ENCODE data around the gene MLN.

The MLN gene

DNA sequence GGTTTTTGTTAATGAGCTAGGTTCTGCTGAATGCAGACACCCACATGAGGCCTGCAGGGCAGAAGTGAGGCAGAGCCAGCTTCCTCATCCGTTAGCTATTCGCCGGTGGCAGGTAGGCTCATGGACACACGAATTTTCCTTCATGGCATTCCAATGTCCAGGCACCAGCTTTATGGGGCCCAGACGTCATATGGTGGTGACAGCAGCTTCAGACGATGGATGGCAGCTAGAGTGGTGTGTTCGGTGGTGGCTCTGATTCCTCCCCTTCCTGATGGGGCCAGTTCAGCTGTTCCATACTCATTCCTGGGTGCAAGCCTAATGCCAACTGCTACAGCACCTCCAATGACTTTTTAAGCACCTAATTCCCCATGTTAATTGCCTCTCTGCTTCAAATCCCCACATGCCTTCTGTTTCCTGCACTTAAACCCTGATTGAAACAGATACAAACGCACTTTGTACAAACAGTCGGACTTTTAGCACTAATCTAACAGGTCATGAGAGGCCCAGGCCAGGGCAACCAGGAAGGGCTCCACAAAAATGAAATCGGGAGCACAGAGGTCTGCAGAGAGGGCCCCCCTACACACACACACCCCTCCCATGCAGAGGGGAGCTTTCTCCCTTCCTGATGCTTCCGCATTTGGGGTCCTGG, 35.7 kb upstream of the MLN start:
- Histone ChIP-seq H3K79me2 (ENCODE audit: insufficient read depth, low read length) (no peaks in the 10 kb centered on the region), H3K36me3 (ENCODE audit: insufficient read depth, low read length) (no peaks in the 10 kb centered on the region), H3K9me2 (ENCODE audit: low read depth, low read length) (no peaks in the 10 kb centered on the region), H3K9me3 (ENCODE audit: low read length) (no peaks in the 10 kb centered on the region), H3K27me3 (ENCODE audit: insufficient read depth, low read length) (0 out of 2 replicates have a peak, but pooled peaks cover 3% of the 10 kb centered on the region), H3F3A (ENCODE audit: insufficient read depth, low read length) (no peaks in the 10 kb centered on the region), H3K4me2 (ENCODE audit: low read length) (no peak overlapping the region), H3K4me3 (ENCODE audit: low read depth, low read length, poor library complexity, severe bottlenecking) (no peak overlapping the region), H3K9ac (ENCODE audit: low read length) (no peak overlapping the region), H3K27ac (ENCODE audit: low read depth, low read length, poor library complexity, severe bottlenecking) (no peak overlapping the region), H3K4me1 (ENCODE audit: insufficient read depth, low read length, severe bottlenecking) (no peaks in the 10 kb centered on the region), H4K20me1 (ENCODE audit: insufficient read depth, low read length) (no peaks in the 10 kb centered on the region), H2AFZ (ENCODE audit: low read length) (no peak overlapping the region)
- TF ChIP-seq, protein P1, sequence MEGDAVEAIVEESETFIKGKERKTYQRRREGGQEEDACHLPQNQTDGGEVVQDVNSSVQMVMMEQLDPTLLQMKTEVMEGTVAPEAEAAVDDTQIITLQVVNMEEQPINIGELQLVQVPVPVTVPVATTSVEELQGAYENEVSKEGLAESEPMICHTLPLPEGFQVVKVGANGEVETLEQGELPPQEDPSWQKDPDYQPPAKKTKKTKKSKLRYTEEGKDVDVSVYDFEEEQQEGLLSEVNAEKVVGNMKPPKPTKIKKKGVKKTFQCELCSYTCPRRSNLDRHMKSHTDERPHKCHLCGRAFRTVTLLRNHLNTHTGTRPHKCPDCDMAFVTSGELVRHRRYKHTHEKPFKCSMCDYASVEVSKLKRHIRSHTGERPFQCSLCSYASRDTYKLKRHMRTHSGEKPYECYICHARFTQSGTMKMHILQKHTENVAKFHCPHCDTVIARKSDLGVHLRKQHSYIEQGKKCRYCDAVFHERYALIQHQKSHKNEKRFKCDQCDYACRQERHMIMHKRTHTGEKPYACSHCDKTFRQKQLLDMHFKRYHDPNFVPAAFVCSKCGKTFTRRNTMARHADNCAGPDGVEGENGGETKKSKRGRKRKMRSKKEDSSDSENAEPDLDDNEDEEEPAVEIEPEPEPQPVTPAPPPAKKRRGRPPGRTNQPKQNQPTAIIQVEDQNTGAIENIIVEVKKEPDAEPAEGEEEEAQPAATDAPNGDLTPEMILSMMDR (IDR thresholded peaks at IDR 0.05; ENCODE audit: low read length), result no peak
- no peak for TF ChIP-seq EZH2 (IDR thresholded peaks at IDR 0.05; ENCODE audit: borderline replicate concordance, low read length)

DNA sequence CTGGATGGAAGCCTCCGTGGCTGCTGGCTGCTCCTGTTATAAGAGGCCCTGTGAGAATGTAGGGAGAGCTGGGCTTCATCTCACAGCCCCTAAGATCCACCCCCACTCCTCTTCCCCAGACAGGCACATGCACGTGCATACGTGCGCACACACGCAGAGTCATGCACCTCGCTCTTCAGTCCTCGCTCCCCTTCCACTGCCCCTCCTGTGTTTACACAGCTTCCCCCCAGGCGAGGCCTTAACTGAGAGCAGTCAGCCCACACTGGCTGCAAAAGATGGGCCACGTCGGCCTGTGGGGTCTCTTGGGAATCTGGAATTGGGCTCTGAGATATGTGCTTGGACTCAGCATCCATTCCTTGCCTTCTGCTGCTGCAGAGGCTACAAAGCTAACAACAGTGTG, 35.2 kb upstream of the MLN start:
- no peak overlapping the region for H3K27ac ChIP-seq (ENCODE audit: low read depth, low read length, poor library complexity, severe bottlenecking)

DNA sequence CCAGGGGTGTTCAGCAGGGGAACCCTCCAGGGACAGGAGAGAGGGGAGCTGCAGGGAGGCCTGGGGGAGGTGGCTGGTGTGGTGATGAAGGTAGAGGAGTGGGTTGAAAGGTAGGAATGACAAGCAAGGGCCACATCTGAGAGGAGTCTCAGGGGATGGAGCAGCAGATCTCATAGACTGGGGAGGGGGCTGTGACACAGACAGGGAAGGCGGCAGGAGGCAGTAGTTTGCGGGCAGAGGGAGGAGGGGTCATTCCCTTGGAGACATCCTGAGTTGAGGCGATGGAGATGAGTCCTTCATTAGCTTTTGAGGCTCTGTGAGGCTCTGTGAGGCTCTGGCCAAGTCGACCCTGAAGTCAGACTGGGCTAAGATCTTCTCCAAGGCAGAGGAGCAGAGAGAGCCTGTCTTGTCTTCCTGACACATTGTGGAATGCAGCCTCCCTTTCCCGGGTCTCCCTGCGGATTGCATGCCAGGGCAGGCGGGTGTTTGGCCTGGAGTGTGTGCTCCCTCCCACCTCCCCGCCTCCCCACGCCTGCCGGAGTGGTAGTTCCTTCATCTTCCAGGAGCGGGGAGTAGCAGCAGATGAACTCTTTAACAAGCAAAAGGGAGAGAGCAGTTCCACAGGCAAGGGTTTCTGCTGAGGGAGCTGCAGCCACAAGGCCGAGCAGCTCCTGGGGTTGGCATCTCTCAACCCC, 34.3 kb upstream of the MLN start:
- Histone ChIP-seq H3K79me2 (ENCODE audit: insufficient read depth, low read length) (no peaks in the 10 kb centered on the region), H3K27ac (ENCODE audit: low read depth, low read length, poor library complexity, severe bottlenecking) (no peak overlapping the region), H3K4me2 (ENCODE audit: low read length) (no peak overlapping the region), H3K4me1 (ENCODE audit: insufficient read depth, low read length, severe bottlenecking) (no peaks in the 10 kb centered on the region), H3K9me3 (ENCODE audit: low read length) (no peaks in the 10 kb centered on the region), H3F3A (ENCODE audit: insufficient read depth, low read length) (no peaks in the 10 kb centered on the region), H3K27me3 (ENCODE audit: insufficient read depth, low read length) (0 out of 2 replicates have a peak, but pooled peaks cover 3% of the 10 kb centered on the region), H2AFZ (ENCODE audit: low read length) (no peak overlapping the region), H3K4me3 (ENCODE audit: low read depth, low read length, poor library complexity, severe bottlenecking) (no peak overlapping the region), H3K9me2 (ENCODE audit: low read depth, low read length) (no peaks in the 10 kb centered on the region), H3K36me3 (ENCODE audit: insufficient read depth, low read length) (no peaks in the 10 kb centered on the region), H4K20me1 (ENCODE audit: insufficient read depth, low read length) (no peaks in the 10 kb centered on the region), H3K9ac (ENCODE audit: low read length) (no peak overlapping the region)
- TF ChIP-seq EZH2 (IDR thresholded peaks at IDR 0.05; ENCODE audit: borderline replicate concordance, low read length), result no peak
- TF ChIP-seq, protein P1 (IDR thresholded peaks at IDR 0.05; ENCODE audit: low read length), result no peak

More for the DNA sequence above, 35.2 kb upstream of the MLN start:
- Histone ChIP-seq H3K9ac (ENCODE audit: low read length) (no peak overlapping the region), H3K9me3 (ENCODE audit: low read length) (no peaks in the 10 kb centered on the region), H2AFZ (ENCODE audit: low read length) (no peak overlapping the region), H3K9me2 (ENCODE audit: low read depth, low read length) (no peaks in the 10 kb centered on the region), H3K4me2 (ENCODE audit: low read length) (no peak overlapping the region), H3K4me1 (ENCODE audit: insufficient read depth, low read length, severe bottlenecking) (no peaks in the 10 kb centered on the region), H3F3A (ENCODE audit: insufficient read depth, low read length) (no peaks in the 10 kb centered on the region), H3K79me2 (ENCODE audit: insufficient read depth, low read length) (no peaks in the 10 kb centered on the region), H3K27me3 (ENCODE audit: insufficient read depth, low read length) (0 out of 2 replicates have a peak, but pooled peaks cover 3% of the 10 kb centered on the region), H3K36me3 (ENCODE audit: insufficient read depth, low read length) (no peaks in the 10 kb centered on the region), H4K20me1 (ENCODE audit: insufficient read depth, low read length) (no peaks in the 10 kb centered on the region), H3K4me3 (ENCODE audit: low read depth, low read length, poor library complexity, severe bottlenecking) (no peak overlapping the region)
- no peak for TF ChIP-seq EZH2 (IDR thresholded peaks at IDR 0.05; ENCODE audit: borderline replicate concordance, low read length)
- TF ChIP-seq, protein P1 (IDR thresholded peaks at IDR 0.05; ENCODE audit: low read length), result no peak
